ENCODE data around the gene HCST.
A peak's percentile ranks its signal among the peaks of the same experiment; 100 is the strongest.
"Not testable (repeated sequence)": the region's sequence is repeated elsewhere in the genome, so short reads cannot be mapped to it uniquely, and the experiment has no call there.

Gene HCST

GRCh38 chr19:35868172-35868822 is 34.0 kb upstream of the HCST start, which contains the start of gene APLP1:
Gene APLP1, plus strand, starts transcription at chr19:35868574. Its CDS starts 63 bp downstream, at chr19:35868637.
- Histone ChIP-seq H3K27ac (ENCODE audit: low read length) (no peak within 1 kb of the TSS), H3K36me3 (ENCODE audit: control insufficient read depth in 1 of 2, insufficient read depth in 2 of 2, low read length in 2 of 2) (no peaks in the 10 kb centered on the region), H3K9me3 (ENCODE audit: control insufficient read depth in 1 of 2, low read length in 2 of 2) (no peaks in the 10 kb centered on the region), H3K4me1 (ENCODE audit: control insufficient read depth in 1 of 2, insufficient read depth in 2 of 2, low read length in 2 of 2) (peaks cover 10 to 23% of the 10 kb centered on the region in 2 donors), H3K27me3 (ENCODE audit: low read depth, low read length) (peaks cover 18% of the 10 kb centered on the region), H3K4me3 (ENCODE audit: low read depth in 1 of 2, low read length in 2 of 2) (peak within 1 kb of the TSS in 1 of 2 donors; percentile 60)

DNA sequence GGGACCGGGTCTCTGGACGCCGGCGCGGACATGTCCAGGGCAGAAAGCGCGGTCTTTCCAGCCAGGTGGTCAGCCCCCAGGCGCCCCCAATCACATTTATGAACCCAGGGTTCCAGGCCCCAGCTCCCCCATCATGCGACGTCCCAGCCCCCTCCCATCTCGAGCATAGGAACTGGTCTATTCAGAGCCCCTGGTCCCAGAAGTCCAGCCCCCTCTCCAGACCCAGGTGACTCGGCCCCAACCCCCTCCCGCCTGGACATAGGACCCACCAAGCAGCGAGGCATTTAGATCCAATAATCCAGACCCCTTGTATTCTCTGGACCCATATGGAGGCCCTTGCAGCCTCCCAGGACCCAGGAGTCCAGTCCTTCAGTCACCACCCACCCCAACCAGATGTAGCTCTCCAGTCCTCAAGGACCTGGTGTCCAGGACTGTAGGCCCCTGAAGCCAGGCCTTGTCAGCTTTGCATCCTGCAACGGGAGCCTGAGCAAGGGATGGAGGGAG is 33.5 kb upstream of the HCST start:
- peak overlapping the region in 1 of 2 donors; percentile 60 for H3K4me3 ChIP-seq (ENCODE audit: low read depth in 1 of 2, low read length in 2 of 2)
- H3K27ac ChIP-seq (ENCODE audit: low read length), result no peak overlapping the region
- no peaks in the 10 kb centered on the region for H3K36me3 ChIP-seq (ENCODE audit: control insufficient read depth in 1 of 2, insufficient read depth in 2 of 2, low read length in 2 of 2)
- no peaks in the 10 kb centered on the region for H3K9me3 ChIP-seq (ENCODE audit: control insufficient read depth in 1 of 2, low read length in 2 of 2)
- H3K27me3 ChIP-seq (ENCODE audit: low read depth, low read length), result peaks cover 18% of the 10 kb centered on the region
- peaks cover 10 to 23% of the 10 kb centered on the region in 2 donors for H3K4me1 ChIP-seq (ENCODE audit: control insufficient read depth in 1 of 2, insufficient read depth in 2 of 2, low read length in 2 of 2)

DNA sequence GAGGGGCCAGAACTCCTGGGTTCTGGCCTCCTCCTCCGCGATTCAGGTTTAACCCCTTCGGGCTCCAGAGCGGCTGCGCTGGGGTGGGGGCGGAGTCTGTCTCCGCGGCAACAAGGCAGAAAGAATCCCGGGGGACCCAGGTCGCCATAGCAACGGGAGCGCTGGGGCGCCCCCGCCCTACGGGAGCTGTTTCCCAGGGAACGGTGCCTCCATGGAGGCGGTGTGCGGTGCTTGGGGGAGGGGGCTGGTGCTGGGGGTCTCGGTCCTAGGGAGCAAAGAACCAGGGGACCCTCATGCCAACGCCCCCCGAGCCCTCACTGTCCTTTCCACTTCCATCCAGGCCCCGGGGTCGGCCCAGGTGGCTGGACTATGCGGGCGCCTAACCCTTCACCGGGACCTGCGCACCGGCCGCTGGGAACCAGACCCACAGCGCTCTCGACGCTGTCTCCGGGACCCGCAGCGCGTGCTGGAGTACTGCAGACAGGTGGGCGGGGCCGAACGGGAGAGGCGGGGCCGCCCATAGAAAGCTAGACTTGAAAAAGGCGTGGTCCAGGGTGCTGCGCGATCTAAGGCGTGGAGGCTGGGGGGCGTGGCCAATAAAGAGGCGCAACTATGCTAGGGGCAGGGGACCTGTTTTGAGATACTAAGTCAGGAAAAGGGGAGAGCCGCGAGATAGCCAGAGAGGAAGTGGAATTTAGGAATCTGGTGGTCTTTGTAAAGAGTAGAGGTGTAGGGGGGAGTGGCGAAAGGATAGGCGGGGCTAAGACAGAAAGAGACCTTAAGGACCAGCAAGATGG is 32.8 kb upstream of the HCST start:
- Histone ChIP-seq H3K9me3 (ENCODE audit: control insufficient read depth in 1 of 2, low read length in 2 of 2) (no peaks in the 10 kb centered on the region), H3K27me3 (ENCODE audit: low read depth, low read length) (peaks cover 18% of the 10 kb centered on the region), H3K4me3 (ENCODE audit: low read depth in 1 of 2, low read length in 2 of 2) (peak overlapping the region; percentile 26 to 60), H3K27ac (ENCODE audit: low read length) (no peak overlapping the region), H3K4me1 (ENCODE audit: control insufficient read depth in 1 of 2, insufficient read depth in 2 of 2, low read length in 2 of 2) (peaks cover 10 to 23% of the 10 kb centered on the region in 2 donors), H3K36me3 (ENCODE audit: control insufficient read depth in 1 of 2, insufficient read depth in 2 of 2, low read length in 2 of 2) (no peaks in the 10 kb centered on the region)

- H3K27me3 ChIP-seq (ENCODE audit: low read depth, low read length), result peaks cover 18% of the 10 kb centered on the region
- H3K36me3 ChIP-seq (ENCODE audit: control insufficient read depth in 1 of 2, insufficient read depth in 2 of 2, low read length in 2 of 2); H3K27ac ChIP-seq (ENCODE audit: low read length); H3K9me3 ChIP-seq (ENCODE audit: control insufficient read depth in 1 of 2, low read length in 2 of 2): not testable (repeated sequence)
- peak overlapping the region; percentile 26 to 60 for H3K4me3 ChIP-seq (ENCODE audit: low read depth in 1 of 2, low read length in 2 of 2)
- peaks cover 10 to 23% of the 10 kb centered on the region in 2 donors for H3K4me1 ChIP-seq (ENCODE audit: control insufficient read depth in 1 of 2, insufficient read depth in 2 of 2, low read length in 2 of 2)
Observed at GRCh38 chr19:35870124-35870736, 32.1 kb upstream of the HCST start.

DNA sequence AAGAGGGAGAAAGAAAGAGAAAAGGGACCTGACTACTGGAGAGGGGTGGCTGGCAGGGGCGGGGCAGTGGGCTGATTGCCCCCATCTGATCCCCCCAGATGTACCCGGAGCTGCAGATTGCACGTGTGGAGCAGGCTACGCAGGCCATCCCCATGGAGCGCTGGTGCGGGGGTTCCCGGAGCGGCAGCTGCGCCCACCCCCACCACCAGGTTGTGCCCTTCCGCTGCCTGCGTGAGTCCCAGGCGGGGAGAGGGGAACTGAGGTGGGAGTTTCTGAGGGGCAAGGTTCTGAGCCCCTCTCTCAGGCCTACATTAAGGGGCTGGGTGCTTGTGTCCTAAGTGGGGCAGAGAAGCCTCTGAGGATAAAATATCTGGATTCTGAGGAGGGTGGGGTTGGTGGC is 31.5 kb upstream of the HCST start:
- Histone ChIP-seq H3K36me3 (ENCODE audit: control insufficient read depth in 1 of 2, insufficient read depth in 2 of 2, low read length in 2 of 2) (no peaks in the 10 kb centered on the region), H3K4me3 (ENCODE audit: low read depth in 1 of 2, low read length in 2 of 2) (no peak overlapping the region), H3K27ac (ENCODE audit: low read length) (no peak overlapping the region), H3K9me3 (ENCODE audit: control insufficient read depth in 1 of 2, low read length in 2 of 2) (no peaks in the 10 kb centered on the region), H3K27me3 (ENCODE audit: low read depth, low read length) (peaks cover 18% of the 10 kb centered on the region), H3K4me1 (ENCODE audit: control insufficient read depth in 1 of 2, insufficient read depth in 2 of 2, low read length in 2 of 2) (peaks cover 10 to 23% of the 10 kb centered on the region in 2 donors)

GRCh38 chr19:35871611-35872010 is 30.7 kb upstream of the HCST start:
- Histone ChIP-seq H3K27me3 (ENCODE audit: low read depth, low read length) (peaks cover 18% of the 10 kb centered on the region), H3K27ac (ENCODE audit: low read length) (no peak overlapping the region), H3K36me3 (ENCODE audit: control insufficient read depth in 1 of 2, insufficient read depth in 2 of 2, low read length in 2 of 2) (no peaks in the 10 kb centered on the region), H3K4me3 (ENCODE audit: low read depth in 1 of 2, low read length in 2 of 2) (no peak overlapping the region), H3K9me3 (ENCODE audit: control insufficient read depth in 1 of 2, low read length in 2 of 2) (no peaks in the 10 kb centered on the region), H3K4me1 (ENCODE audit: control insufficient read depth in 1 of 2, insufficient read depth in 2 of 2, low read length in 2 of 2) (peaks cover 10 to 23% of the 10 kb centered on the region in 2 donors)

DNA sequence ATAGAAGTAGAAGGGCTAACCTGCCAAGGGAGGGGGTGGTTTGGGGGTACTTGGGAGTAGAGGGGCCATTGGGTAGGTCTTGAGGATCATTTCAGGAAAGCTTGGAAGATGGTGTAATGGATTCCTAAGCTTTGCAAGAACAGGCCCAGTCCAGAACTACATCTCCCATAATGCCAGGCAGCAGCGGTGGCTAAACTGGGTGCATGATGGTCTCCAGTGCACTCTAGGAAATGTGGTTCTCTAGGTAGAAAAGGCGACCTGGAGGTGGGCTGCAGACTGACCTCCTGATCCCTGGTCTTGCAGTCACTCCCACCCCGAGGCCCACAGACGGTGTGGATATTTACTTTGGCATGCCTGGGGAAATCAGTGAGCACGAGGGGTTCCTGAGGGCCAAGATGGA is 30.1 kb upstream of the HCST start:
- Histone ChIP-seq H3K4me3 (ENCODE audit: low read depth in 1 of 2, low read length in 2 of 2) (no peak overlapping the region), H3K27me3 (ENCODE audit: low read depth, low read length) (peaks cover 18% of the 10 kb centered on the region), H3K4me1 (ENCODE audit: control insufficient read depth in 1 of 2, insufficient read depth in 2 of 2, low read length in 2 of 2) (peaks cover 10 to 23% of the 10 kb centered on the region in 2 donors), H3K9me3 (ENCODE audit: control insufficient read depth in 1 of 2, low read length in 2 of 2) (no peaks in the 10 kb centered on the region), H3K27ac (ENCODE audit: low read length) (no peak overlapping the region), H3K36me3 (ENCODE audit: control insufficient read depth in 1 of 2, insufficient read depth in 2 of 2, low read length in 2 of 2) (no peaks in the 10 kb centered on the region)

GRCh38 chr19:35874392-35874930 is 27.9 kb upstream of the HCST start:
- H3K4me1 ChIP-seq (ENCODE audit: control insufficient read depth in 1 of 2, insufficient read depth in 2 of 2, low read length in 2 of 2), result peaks cover 6 to 10% of the 10 kb centered on the region in 2 donors
- no peaks in the 10 kb centered on the region for H3K9me3 ChIP-seq (ENCODE audit: control insufficient read depth in 1 of 2, low read length in 2 of 2)
- H3K27me3 ChIP-seq (ENCODE audit: low read depth, low read length), result peaks cover 6% of the 10 kb centered on the region
- H3K4me3 ChIP-seq (ENCODE audit: low read depth in 1 of 2, low read length in 2 of 2), result no peak overlapping the region
- H3K27ac ChIP-seq (ENCODE audit: low read length), result no peak overlapping the region
- H3K36me3 ChIP-seq (ENCODE audit: control insufficient read depth in 1 of 2, insufficient read depth in 2 of 2, low read length in 2 of 2), result no peaks in the 10 kb centered on the region

- no peaks in the 10 kb centered on the region for H3K9me3 ChIP-seq (ENCODE audit: control insufficient read depth in 1 of 2, low read length in 2 of 2)
- H3K4me3 ChIP-seq (ENCODE audit: low read depth in 1 of 2, low read length in 2 of 2), result no peak overlapping the region
- H3K4me1 ChIP-seq (ENCODE audit: control insufficient read depth in 1 of 2, insufficient read depth in 2 of 2, low read length in 2 of 2), result peaks cover 0 to 4% of the 10 kb centered on the region in 2 donors
- no peaks in the 10 kb centered on the region for H3K36me3 ChIP-seq (ENCODE audit: control insufficient read depth in 1 of 2, insufficient read depth in 2 of 2, low read length in 2 of 2)
- no peak overlapping the region for H3K27ac ChIP-seq (ENCODE audit: low read length)
- H3K27me3 ChIP-seq (ENCODE audit: low read depth, low read length), result no peaks in the 10 kb centered on the region
Observed at GRCh38 chr19:35879068-35879467, 23.3 kb upstream of the HCST start.

GRCh38 chr19:35879770-35880317 is 22.5 kb upstream of the HCST start:
- H3K36me3 ChIP-seq (ENCODE audit: control insufficient read depth in 1 of 2, insufficient read depth in 2 of 2, low read length in 2 of 2), result no peaks in the 10 kb centered on the region
- H3K4me1 ChIP-seq (ENCODE audit: control insufficient read depth in 1 of 2, insufficient read depth in 2 of 2, low read length in 2 of 2), result peaks cover 0 to 4% of the 10 kb centered on the region in 2 donors
- no peak overlapping the region for H3K4me3 ChIP-seq (ENCODE audit: low read depth in 1 of 2, low read length in 2 of 2)
- no peak overlapping the region for H3K27ac ChIP-seq (ENCODE audit: low read length)
- H3K9me3 ChIP-seq (ENCODE audit: control insufficient read depth in 1 of 2, low read length in 2 of 2), result no peaks in the 10 kb centered on the region
- H3K27me3 ChIP-seq (ENCODE audit: low read depth, low read length), result no peaks in the 10 kb centered on the region

Data from muscle layer of duodenum (tissue), 2 donors.